HepG2 (cell line): ENCODE data around the gene HLF. TPM values are rescaled to one million over a fixed set of nuclear protein-coding genes. Genes with fewer than 3 reads are reported as not detected.
A peak's percentile ranks its signal among the peaks of the same experiment; 100 is the strongest.

ENCODE experiments used
- ADNP ChIP-seq: sonication (generic); formaldehyde crosslinking; IDR thresholded peaks from 2 replicates; pipeline ENCODE4 v1.4.0; 2020; ENCODE audit warnings: missing genetic modification reagents
- DNMT3B ChIP-seq: conservative IDR thresholded peaks from 2 replicates; pipeline ENCODE4 v1.6.1; 2016; ENCODE audit warnings: missing biosample characterization, control low read depth
- GATAD1 ChIP-seq: IDR thresholded peaks from 2 replicates; pipeline ENCODE4 v1.6.1; 2016; ENCODE audit warnings: missing genetic modification reagents, missing compliant biosample characterization
- HNRNPK ChIP-seq: fragments of 200-400 bp; formaldehyde crosslinking; IDR thresholded peaks from 2 replicates; pipeline ENCODE4 v1.6.1; 2018; ENCODE audit warnings: low read length, low read depth, moderate library complexity, mild to moderate bottlenecking; ENCODE audit not compliant: poor library complexity, severe bottlenecking
- NFE2L1 ChIP-seq: sonication (generic); formaldehyde crosslinking; IDR thresholded peaks from 2 replicates; pipeline ENCODE4 v1.4.0; 2020; ENCODE audit warnings: missing genetic modification reagents, mild to moderate bottlenecking, borderline replicate concordance
- U2AF1 ChIP-seq: fragments of 200-400 bp; formaldehyde crosslinking; optimal IDR thresholded peaks from 2 replicates; pipeline ENCODE3; 2017; ENCODE audit warnings: mild to moderate bottlenecking, low read depth, low read length
- ZBTB34 ChIP-seq: sonication (generic); formaldehyde crosslinking; IDR thresholded peaks from 2 replicates; pipeline ENCODE4 v1.8.0; 2022; ENCODE audit warnings: mild to moderate bottlenecking, missing genetic modification reagents
- ZIK1 ChIP-seq: sonication (generic); formaldehyde crosslinking; IDR thresholded peaks from 2 replicates; pipeline ENCODE4 v1.5.0; 2020; ENCODE audit warnings: mild to moderate bottlenecking, low read depth, missing genetic modification reagents, borderline replicate concordance
- ZNF543 ChIP-seq: sonication (generic); formaldehyde crosslinking; IDR thresholded peaks from 2 replicates; pipeline ENCODE4 v1.4.0; 2020; ENCODE audit warnings: mild to moderate bottlenecking, missing genetic modification reagents
- ZNF737 ChIP-seq: sonication (generic); formaldehyde crosslinking; IDR thresholded peaks from 2 replicates; pipeline ENCODE4 v1.5.0; 2020; ENCODE audit warnings: missing genetic modification reagents, mild to moderate bottlenecking, borderline replicate concordance
- ZNF841 ChIP-seq: sonication (generic); formaldehyde crosslinking; IDR thresholded peaks from 2 replicates; pipeline ENCODE4 v1.8.1; 2023; ENCODE audit warnings: missing genetic modification reagents, borderline replicate concordance
- ZSCAN25 ChIP-seq: sonication (generic); formaldehyde crosslinking; IDR thresholded peaks from 2 replicates; pipeline ENCODE4 v1.8.0; 2022; ENCODE audit warnings: mild to moderate bottlenecking, missing genetic modification reagents
- polyA plus RNA-seq, 8 experiments: library from polyadenylated mRNA; depleted of rRNA in 3 of 8; stranded (reverse) in 7 of 8; unstranded in 1 of 8; fragments of >200 nt; fragmentation: Illumina TruSeq in 4 of 8; extraction: Trizol in 4 of 8; gene quantifications; 2 replicates each; pipeline versions ENCODE4 v1.2.1 to v1.2.3, GENCODE V29; 2011 to 2016; ENCODE audit warnings: low read depth in 4 of 8, missing spikeins in 1 of 8, mixed read lengths in 1 of 8; ENCODE audit not compliant: insufficient read depth in 1 of 8
- total RNA-seq, 5 experiments: library from RNA; depleted of rRNA; stranded (reverse); fragments of >200 nt; fragmentation: Illumina TruSeq; extraction: Trizol; gene quantifications; 2 replicates each; pipeline ENCODE4 v1.2.3, GENCODE V29; 2016; ENCODE audit warnings: low read depth in 1 of 5
- TF ChIP-seq, protein P1 (sequence below): sonication (generic); formaldehyde crosslinking; IDR thresholded peaks from 2 replicates; pipeline ENCODE4; 2020; ENCODE audit warnings: missing genetic modification reagents, mild to moderate bottlenecking, borderline replicate concordance
- TF ChIP-seq, protein P2 (sequence below): conservative IDR thresholded peaks from 2 replicates; pipeline ENCODE4 v1.6.1; 2018; ENCODE audit warnings: missing genetic modification reagents
- TF ChIP-seq, protein P3 (sequence below): sonication (generic); formaldehyde crosslinking; IDR thresholded peaks from 2 replicates; pipeline ENCODE4 v1.4.0; 2020; ENCODE audit warnings: missing genetic modification reagents

The HLF gene
- total and polyA plus RNA-seq, 2 of the 13 experiments (the other 11 are each of a cell fraction or from before 2014, with no cell fraction given): 202 to 346 TPM

DNA sequence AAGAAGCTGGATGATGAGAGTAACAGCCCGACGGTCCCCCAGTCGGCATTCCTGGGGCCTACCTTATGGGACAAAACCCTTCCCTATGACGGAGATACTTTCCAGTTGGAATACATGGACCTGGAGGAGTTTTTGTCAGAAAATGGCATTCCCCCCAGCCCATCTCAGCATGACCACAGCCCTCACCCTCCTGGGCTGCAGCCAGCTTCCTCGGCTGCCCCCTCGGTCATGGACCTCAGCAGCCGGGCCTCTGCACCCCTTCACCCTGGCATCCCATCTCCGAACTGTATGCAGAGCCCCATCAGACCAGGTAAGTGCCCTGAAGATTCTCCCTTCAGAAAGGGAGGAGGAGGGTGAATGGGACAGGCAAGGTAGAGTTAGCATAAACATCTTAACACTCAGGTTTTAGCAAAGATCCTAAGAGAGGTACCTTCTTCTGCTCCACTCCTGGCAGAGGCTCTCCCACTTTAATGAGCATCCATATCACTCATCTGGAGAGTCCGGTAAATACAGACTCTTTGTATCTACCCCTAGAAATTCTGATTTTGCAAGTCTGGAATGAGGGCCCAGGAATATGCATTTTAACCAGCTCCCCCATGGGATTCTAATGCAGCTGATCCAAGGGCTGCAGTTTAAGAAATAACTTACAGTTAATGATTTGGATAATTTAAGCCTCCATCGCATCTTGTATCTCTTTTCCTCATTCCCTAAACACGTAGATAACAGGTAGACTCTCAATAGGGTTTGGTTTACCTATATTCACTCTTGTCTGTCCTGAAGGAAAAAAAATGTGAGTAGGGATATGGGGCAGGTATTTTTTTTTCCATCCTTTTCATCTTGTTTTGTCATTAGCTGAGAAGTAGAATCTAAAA lies 3.3 kb downstream of the HLF start (continued):
- TF ChIP-seq, protein P1, sequence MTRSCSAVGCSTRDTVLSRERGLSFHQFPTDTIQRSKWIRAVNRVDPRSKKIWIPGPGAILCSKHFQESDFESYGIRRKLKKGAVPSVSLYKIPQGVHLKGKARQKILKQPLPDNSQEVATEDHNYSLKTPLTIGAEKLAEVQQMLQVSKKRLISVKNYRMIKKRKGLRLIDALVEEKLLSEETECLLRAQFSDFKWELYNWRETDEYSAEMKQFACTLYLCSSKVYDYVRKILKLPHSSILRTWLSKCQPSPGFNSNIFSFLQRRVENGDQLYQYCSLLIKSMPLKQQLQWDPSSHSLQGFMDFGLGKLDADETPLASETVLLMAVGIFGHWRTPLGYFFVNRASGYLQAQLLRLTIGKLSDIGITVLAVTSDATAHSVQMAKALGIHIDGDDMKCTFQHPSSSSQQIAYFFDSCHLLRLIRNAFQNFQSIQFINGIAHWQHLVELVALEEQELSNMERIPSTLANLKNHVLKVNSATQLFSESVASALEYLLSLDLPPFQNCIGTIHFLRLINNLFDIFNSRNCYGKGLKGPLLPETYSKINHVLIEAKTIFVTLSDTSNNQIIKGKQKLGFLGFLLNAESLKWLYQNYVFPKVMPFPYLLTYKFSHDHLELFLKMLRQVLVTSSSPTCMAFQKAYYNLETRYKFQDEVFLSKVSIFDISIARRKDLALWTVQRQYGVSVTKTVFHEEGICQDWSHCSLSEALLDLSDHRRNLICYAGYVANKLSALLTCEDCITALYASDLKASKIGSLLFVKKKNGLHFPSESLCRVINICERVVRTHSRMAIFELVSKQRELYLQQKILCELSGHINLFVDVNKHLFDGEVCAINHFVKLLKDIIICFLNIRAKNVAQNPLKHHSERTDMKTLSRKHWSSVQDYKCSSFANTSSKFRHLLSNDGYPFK (CRISPR knock-in tag): no peak
- TF ChIP-seq ZNF737 (CRISPR knock-in tag) (no peak), DNMT3B (CRISPR knock-in tag) (no peak), ZSCAN25 (CRISPR knock-in tag) (no peak), ZNF543 (CRISPR knock-in tag) (no peak), U2AF1 (peak; percentile 85), ZBTB34 (CRISPR knock-in tag) (no peak), NFE2L1 (no peak), ZIK1 (no peak), HNRNPK (no peak), ZNF841 (CRISPR knock-in tag) (no peak), ADNP (CRISPR knock-in tag) (no peak), GATAD1 (no peak)
- TF ChIP-seq, protein P2, sequence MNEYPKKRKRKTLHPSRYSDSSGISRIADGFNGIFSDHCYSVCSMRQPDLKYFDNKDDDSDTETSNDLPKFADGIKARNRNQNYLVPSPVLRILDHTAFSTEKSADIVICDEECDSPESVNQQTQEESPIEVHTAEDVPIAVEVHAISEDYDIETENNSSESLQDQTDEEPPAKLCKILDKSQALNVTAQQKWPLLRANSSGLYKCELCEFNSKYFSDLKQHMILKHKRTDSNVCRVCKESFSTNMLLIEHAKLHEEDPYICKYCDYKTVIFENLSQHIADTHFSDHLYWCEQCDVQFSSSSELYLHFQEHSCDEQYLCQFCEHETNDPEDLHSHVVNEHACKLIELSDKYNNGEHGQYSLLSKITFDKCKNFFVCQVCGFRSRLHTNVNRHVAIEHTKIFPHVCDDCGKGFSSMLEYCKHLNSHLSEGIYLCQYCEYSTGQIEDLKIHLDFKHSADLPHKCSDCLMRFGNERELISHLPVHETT (CRISPR knock-in tag): no peak
- TF ChIP-seq, protein P3, sequence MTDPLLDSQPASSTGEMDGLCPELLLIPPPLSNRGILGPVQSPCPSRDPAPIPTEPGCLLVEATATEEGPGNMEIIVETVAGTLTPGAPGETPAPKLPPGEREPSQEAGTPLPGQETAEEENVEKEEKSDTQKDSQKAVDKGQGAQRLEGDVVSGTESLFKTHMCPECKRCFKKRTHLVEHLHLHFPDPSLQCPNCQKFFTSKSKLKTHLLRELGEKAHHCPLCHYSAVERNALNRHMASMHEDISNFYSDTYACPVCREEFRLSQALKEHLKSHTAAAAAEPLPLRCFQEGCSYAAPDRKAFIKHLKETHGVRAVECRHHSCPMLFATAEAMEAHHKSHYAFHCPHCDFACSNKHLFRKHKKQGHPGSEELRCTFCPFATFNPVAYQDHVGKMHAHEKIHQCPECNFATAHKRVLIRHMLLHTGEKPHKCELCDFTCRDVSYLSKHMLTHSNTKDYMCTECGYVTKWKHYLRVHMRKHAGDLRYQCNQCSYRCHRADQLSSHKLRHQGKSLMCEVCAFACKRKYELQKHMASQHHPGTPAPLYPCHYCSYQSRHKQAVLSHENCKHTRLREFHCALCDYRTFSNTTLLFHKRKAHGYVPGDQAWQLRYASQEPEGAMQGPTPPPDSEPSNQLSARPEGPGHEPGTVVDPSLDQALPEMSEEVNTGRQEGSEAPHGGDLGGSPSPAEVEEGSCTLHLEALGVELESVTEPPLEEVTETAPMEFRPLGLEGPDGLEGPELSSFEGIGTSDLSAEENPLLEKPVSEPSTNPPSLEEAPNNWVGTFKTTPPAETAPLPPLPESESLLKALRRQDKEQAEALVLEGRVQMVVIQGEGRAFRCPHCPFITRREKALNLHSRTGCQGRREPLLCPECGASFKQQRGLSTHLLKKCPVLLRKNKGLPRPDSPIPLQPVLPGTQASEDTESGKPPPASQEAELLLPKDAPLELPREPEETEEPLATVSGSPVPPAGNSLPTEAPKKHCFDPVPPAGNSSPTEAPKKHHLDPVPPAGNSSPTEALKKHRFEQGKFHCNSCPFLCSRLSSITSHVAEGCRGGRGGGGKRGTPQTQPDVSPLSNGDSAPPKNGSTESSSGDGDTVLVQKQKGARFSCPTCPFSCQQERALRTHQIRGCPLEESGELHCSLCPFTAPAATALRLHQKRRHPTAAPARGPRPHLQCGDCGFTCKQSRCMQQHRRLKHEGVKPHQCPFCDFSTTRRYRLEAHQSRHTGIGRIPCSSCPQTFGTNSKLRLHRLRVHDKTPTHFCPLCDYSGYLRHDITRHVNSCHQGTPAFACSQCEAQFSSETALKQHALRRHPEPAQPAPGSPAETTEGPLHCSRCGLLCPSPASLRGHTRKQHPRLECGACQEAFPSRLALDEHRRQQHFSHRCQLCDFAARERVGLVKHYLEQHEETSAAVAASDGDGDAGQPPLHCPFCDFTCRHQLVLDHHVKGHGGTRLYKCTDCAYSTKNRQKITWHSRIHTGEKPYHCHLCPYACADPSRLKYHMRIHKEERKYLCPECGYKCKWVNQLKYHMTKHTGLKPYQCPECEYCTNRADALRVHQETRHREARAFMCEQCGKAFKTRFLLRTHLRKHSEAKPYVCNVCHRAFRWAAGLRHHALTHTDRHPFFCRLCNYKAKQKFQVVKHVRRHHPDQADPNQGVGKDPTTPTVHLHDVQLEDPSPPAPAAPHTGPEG (CRISPR knock-in tag): no peak; the same call in 1 of the 2 replicates
